Activated naive CD4-positive, alpha-beta T cell treated with anti-CD3 and anti-CD28 coated beads for 36 hours (primary cell): ENCODE results near the gene PRDX2. TPM values are rescaled to one million over a fixed set of nuclear protein-coding genes. Genes with fewer than 3 reads are reported as not detected.
"Not testable (repeated sequence)": the region's sequence is repeated elsewhere in the genome, so short reads cannot be mapped to it uniquely, and the experiment has no call there.

Experiments used
- CTCF ChIA-PET: fragments of 350-600 bp; sonication (Branson Sonifier 250); formaldehyde crosslinking; loops from one replicate; lab custom pipeline; 2021; ENCODE audit warnings: antibody characterized with exemption; lab: Charles Lee
- DNase-seq: peaks from one replicate; pipeline ENCODE4 v3.0.0-alpha.2; 2020
- H3K27ac Mint-ChIP-seq: one replicate; pipeline ENCODE4 v1.8.0; 2021; ENCODE audit warnings: mild to moderate bottlenecking, mixed read lengths
- H3K27me3 Mint-ChIP-seq: one replicate; pipeline ENCODE4 v1.8.0; 2021; ENCODE audit warnings: low read depth, mixed read lengths
- H3K36me3 Mint-ChIP-seq: one replicate; pipeline ENCODE4 v1.8.0; 2021; ENCODE audit warnings: low read depth, mixed read lengths
- H3K4me1 Mint-ChIP-seq: one replicate; pipeline ENCODE4 v1.8.0; 2021; ENCODE audit warnings: low read depth, mixed read lengths
- H3K4me3 Mint-ChIP-seq: one replicate; pipeline ENCODE4 v1.8.0; 2021; ENCODE audit warnings: mild to moderate bottlenecking, moderate library complexity, mixed read lengths
- H3K9me3 Mint-ChIP-seq: one replicate; pipeline ENCODE4 v1.8.0; 2021; ENCODE audit warnings: mixed read lengths
- intact Hi-C: fragments of 100-400 bp; cut with micrococcal nuclease; formaldehyde crosslinking; loops from one replicate; pipeline ENCODE4 v1.15.1; 2023
- total RNA-seq, 2 experiments: library from RNA; stranded (reverse); gene quantifications; one replicate each; pipeline ENCODE4 v1.2.3, GENCODE V29; 2021

PRDX2 gene
- total RNA-seq, 2 experiments from 2014 or later: 237 to 249 TPM

- Mint-ChIP-seq H3K4me3 (peak within 1 kb of the TSS; percentile 59), H3K4me1 (peaks cover 32% of the 10 kb centered on the region), H3K9me3 (no peaks in the 10 kb centered on the region), H3K36me3 (no peaks in the 10 kb centered on the region), H3K27me3 (peaks cover 71% of the 10 kb centered on the region), H3K27ac (no peak within 1 kb of the TSS)
- CTCF ChIA-PET: interaction anchor here (0.6 to 1.5 kb wide), 3 partner anchors 8 to 73 kb away, joined by 6 read pairs; no protein-coding TSS in a partner anchor
- intact Hi-C loops: no loop called here
- DNase-seq: peak; percentile 58
Measured at GRCh38 chr19:12838182-12838885, 36.7 kb upstream of the PRDX2 start, which contains the start of gene MAST1. Gene MAST1 (plus strand): TSS chr19:12838515. CDS start chr19:12838573, 58 bp downstream.

- H3K27ac Mint-ChIP-seq: no peak overlapping the region
- CTCF ChIA-PET: interaction anchor here (0.6 to 1.5 kb wide), 9 partner anchors 10 to 128 kb away, joined by 3 to 6 read pairs (median 5); no protein-coding TSS in a partner anchor
- H3K27me3 Mint-ChIP-seq: peaks cover 72% of the 10 kb centered on the region
- peak; percentile 22 for DNase-seq
- H3K36me3 Mint-ChIP-seq: no peaks in the 10 kb centered on the region
- H3K4me1 Mint-ChIP-seq: peaks cover 39% of the 10 kb centered on the region
- no peaks in the 10 kb centered on the region for H3K9me3 Mint-ChIP-seq
- H3K4me3 Mint-ChIP-seq: no peak overlapping the region
- intact Hi-C loops: no loop called here
Measured at GRCh38 chr19:12837225-12837624, 35.6 kb upstream of the PRDX2 start.

GRCh38 chr19:12836529-12836863, 34.9 kb upstream of the PRDX2 start:
- intact Hi-C loops: no loop called here
- H3K4me3 Mint-ChIP-seq: no peak overlapping the region

DNA sequence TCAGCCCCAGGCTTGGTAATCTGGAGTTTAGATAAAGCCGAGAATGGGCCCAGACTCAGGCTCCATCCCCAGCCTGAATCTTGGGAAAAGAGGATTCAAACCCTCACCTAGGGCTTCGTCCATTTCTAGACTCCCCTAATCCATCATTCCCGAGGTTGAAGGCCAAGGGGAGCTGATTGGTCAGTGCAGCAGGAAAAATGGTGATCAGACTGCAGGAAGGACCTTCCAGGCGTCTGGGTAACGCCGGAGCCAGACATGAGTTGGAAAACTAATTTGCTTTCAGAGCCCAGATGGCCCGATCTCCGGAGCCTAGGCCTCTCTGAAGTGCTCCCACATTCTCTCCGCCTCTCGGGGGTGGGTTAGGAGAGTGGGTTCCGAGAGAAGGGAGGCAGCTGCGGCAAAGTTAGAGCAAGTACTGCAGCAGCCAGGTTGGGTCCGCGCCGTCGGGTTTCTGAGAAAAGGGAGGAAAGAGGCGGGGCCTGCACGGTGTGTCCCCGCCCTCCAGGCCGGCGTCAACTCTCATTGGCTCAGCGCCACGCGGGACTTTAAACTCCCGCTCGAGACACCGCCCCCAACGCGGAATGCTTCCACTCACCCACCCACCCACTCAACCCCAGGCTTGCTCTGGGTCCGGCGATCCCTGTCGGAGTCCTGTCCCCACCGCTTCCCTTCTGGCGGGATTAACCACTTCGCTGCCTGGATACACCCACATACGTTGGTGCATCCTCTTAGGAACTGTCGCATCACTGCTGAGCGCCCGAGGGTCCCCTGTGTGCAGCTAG, 33.6 kb upstream of the PRDX2 start:
- DNase-seq: peak; percentile 21
- H3K27ac Mint-ChIP-seq: no peak overlapping the region
- H3K27me3 Mint-ChIP-seq: peaks cover 69% of the 10 kb centered on the region
- peaks cover 27% of the 10 kb centered on the region for H3K4me1 Mint-ChIP-seq
- intact Hi-C loops: no loop called here
- CTCF ChIA-PET: interaction anchor here (1.2 to 2.0 kb wide), 3 partner anchors 12 to 75 kb away, joined by 4 to 5 read pairs (median 4); no protein-coding TSS in a partner anchor
- no peak overlapping the region for H3K4me3 Mint-ChIP-seq
- H3K36me3 Mint-ChIP-seq: no peaks in the 10 kb centered on the region
- H3K9me3 Mint-ChIP-seq: no peaks in the 10 kb centered on the region

More at GRCh38 chr19:12836529-12836863, 34.9 kb upstream of the PRDX2 start:
- peaks cover 38% of the 10 kb centered on the region for H3K4me1 Mint-ChIP-seq
- CTCF ChIA-PET: interaction anchor here (0.8 to 1.3 kb wide), 4 partner anchors 12 to 129 kb away, joined by 3 to 6 read pairs (median 4); no protein-coding TSS in a partner anchor
- H3K36me3 Mint-ChIP-seq: no peaks in the 10 kb centered on the region
- no peak for DNase-seq
- H3K27me3 Mint-ChIP-seq: peaks cover 73% of the 10 kb centered on the region
- no peak overlapping the region for H3K27ac Mint-ChIP-seq
- no peaks in the 10 kb centered on the region for H3K9me3 Mint-ChIP-seq

- Mint-ChIP-seq H3K36me3 (no peaks in the 10 kb centered on the region), H3K27me3 (peaks cover 69% of the 10 kb centered on the region), H3K4me1 (peaks cover 24% of the 10 kb centered on the region), H3K4me3 (no peak within 1 kb of the TSS), H3K27ac (no peak within 1 kb of the TSS), H3K9me3 (no peaks in the 10 kb centered on the region)
- intact Hi-C loops: no loop called here
- CTCF ChIA-PET: interaction anchor here (1.2 to 2.0 kb wide), 3 partner anchors 13 to 74 kb away, joined by 4 to 5 read pairs (median 4); no protein-coding TSS in a partner anchor
- no peak for DNase-seq
Measured at GRCh38 chr19:12834566-12834943, 33.0 kb upstream of the PRDX2 start, which contains the start of gene RTBDN. Gene RTBDN (minus strand): TSS chr19:12834579. CDS start chr19:12829979, 4,600 bp downstream.

GRCh38 chr19:12833738-12834565, 32.4 kb upstream of the PRDX2 start:
- CTCF ChIA-PET: interaction anchor here (1.2 to 2.0 kb wide), 3 partner anchors 13 to 73 kb away, joined by 4 to 5 read pairs (median 4); no protein-coding TSS in a partner anchor
- DNase-seq: peak; percentile 43
- Mint-ChIP-seq H3K27me3 (peaks cover 68% of the 10 kb centered on the region), H3K36me3 (no peaks in the 10 kb centered on the region), H3K4me1 (peaks cover 19% of the 10 kb centered on the region), H3K4me3 (no peak overlapping the region), H3K9me3 (no peaks in the 10 kb centered on the region), H3K27ac (no peak overlapping the region)
- intact Hi-C loops: no loop called here

GRCh38 chr19:12833418-12833737, 31.8 kb upstream of the PRDX2 start:
- H3K4me3 Mint-ChIP-seq: no peak overlapping the region
- no peak overlapping the region for H3K27ac Mint-ChIP-seq
- peaks cover 19% of the 10 kb centered on the region for H3K4me1 Mint-ChIP-seq
- H3K9me3 Mint-ChIP-seq: no peaks in the 10 kb centered on the region
- no peak for DNase-seq
- intact Hi-C loops: no loop called here
- no peaks in the 10 kb centered on the region for H3K36me3 Mint-ChIP-seq
- CTCF ChIA-PET: interaction anchor here (1.6 to 2.0 kb wide), 2 partner anchors 14 to 37 kb away, joined by 4 to 5 read pairs; no protein-coding TSS in a partner anchor
- H3K27me3 Mint-ChIP-seq: peaks cover 71% of the 10 kb centered on the region

GRCh38 chr19:12828494-12828893, 26.9 kb upstream of the PRDX2 start:
- peak; percentile 28 for DNase-seq
- H3K9me3 Mint-ChIP-seq: no peaks in the 10 kb centered on the region
- no peak overlapping the region for H3K27ac Mint-ChIP-seq
- CTCF ChIA-PET: interaction anchor here (0.9 to 1.4 kb wide), 4 partner anchors 10 to 68 kb away, joined by 3 to 6 read pairs (median 3); no protein-coding TSS in a partner anchor
- H3K4me3 Mint-ChIP-seq: no peak overlapping the region
- intact Hi-C loops: no loop called here
- H3K27me3 Mint-ChIP-seq: peaks cover 61% of the 10 kb centered on the region
- peaks cover 14% of the 10 kb centered on the region for H3K4me1 Mint-ChIP-seq
- no peaks in the 10 kb centered on the region for H3K36me3 Mint-ChIP-seq

DNA sequence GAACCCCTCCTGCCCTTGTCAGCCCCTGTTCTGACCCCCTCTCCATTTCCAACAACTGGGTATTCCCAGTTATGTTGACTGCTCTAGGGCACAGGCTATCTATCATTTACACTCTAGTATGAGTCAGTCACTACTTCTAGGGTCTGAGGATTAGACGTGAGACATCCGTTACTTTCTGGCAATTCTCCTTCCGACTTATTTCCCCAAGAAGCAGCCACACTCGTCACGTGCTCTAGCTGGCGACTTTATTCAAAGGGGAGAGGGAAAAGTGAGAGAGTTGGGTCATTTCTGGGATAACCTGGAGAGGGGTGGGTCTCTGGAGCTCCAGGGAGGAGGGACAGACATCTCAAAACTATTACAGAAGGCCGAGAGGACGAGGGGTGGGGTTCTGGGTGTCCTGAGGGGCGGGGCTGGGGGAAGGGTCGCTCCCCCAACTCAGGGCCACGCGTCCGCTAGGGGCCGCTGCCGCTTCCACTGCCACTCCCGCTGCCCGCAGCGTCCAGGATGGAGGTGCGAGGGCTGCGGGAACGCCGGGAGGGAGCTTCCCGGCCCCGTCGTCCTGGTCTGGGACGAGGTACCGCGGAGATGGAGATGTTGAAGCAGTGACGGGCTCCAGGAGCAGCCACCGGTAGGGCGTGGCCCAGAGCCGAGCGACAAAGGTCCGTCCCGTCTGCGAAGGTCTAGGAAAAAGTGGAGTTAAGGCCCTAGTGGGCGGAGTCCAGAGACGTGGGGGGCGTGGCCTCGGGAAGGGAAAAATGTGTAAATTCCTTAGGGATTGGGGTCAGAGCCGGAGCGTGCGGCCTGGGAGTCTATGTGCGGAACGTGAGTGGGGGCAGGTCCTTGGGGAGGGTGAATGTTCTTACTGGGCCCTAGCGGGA, 23.9 kb upstream of the PRDX2 start:
- DNase-seq: peak; percentile 41

GRCh38 chr19:12821761-12822160, 20.2 kb upstream of the PRDX2 start:
- CTCF ChIA-PET: interaction anchor here (1.4 kb wide), 1 partner anchor 25 kb away, joined by 3 read pairs; no protein-coding TSS in a partner anchor
- peaks cover 7% of the 10 kb centered on the region for H3K4me1 Mint-ChIP-seq
- DNase-seq: no peak
- no peak overlapping the region for H3K4me3 Mint-ChIP-seq
- H3K36me3 Mint-ChIP-seq: peaks cover 6% of the 10 kb centered on the region
- peaks cover 6% of the 10 kb centered on the region for H3K9me3 Mint-ChIP-seq
- H3K27ac Mint-ChIP-seq: no peak overlapping the region
- intact Hi-C loops: no loop called here
- H3K27me3 Mint-ChIP-seq: peaks cover 18% of the 10 kb centered on the region

More for the DNA sequence above, 23.9 kb upstream of the PRDX2 start:
- Mint-ChIP-seq H3K27me3 (peaks cover 40% of the 10 kb centered on the region), H3K27ac (no peak overlapping the region), H3K4me1 (peaks cover 7% of the 10 kb centered on the region), H3K4me3 (no peak overlapping the region), H3K36me3 (peaks cover 3% of the 10 kb centered on the region), H3K9me3 (peaks cover 6% of the 10 kb centered on the region)
- intact Hi-C loops: no loop called here
- CTCF ChIA-PET: interaction anchor here (0.5 to 2.2 kb wide), 9 partner anchors 10 to 267 kb away, joined by 3 to 10 read pairs (median 4); no protein-coding TSS in a partner anchor

GRCh38 chr19:12817810-12818209, 16.2 kb upstream of the PRDX2 start:
- H3K27ac Mint-ChIP-seq, intact Hi-C loops, H3K4me1 Mint-ChIP-seq, H3K27me3 Mint-ChIP-seq, H3K9me3 Mint-ChIP-seq, H3K4me3 Mint-ChIP-seq, DNase-seq: not testable (repeated sequence)
- CTCF ChIA-PET: interaction anchor here (0.6 to 2.5 kb wide), 3 partner anchors 29 to 60 kb away, joined by 3 to 8 read pairs (median 3); no protein-coding TSS in a partner anchor
- H3K36me3 Mint-ChIP-seq: peaks cover 20% of the 10 kb centered on the region
